ENCODE measurements around the gene NYAP1.
"Not testable (repeated sequence)": the region's sequence is repeated elsewhere in the genome, so short reads cannot be mapped to it uniquely, and the experiment has no call there.

The NYAP1 gene

GRCh38 chr7:100483722-100484672 lies at the start of gene NYAP1:
Gene NYAP1, plus strand, starts transcription at chr7:100483927. Its CDS starts 1,385 bp downstream, at chr7:100485312.
- in situ Hi-C loops (cut with HindIII; ENCODE audit: low pct_unique_long_range_greater_than_20kb, low sequenced_read_pairs): no loop called here
- no peak for TF ChIP-seq JUND (IDR thresholded peaks at IDR 0.05; ENCODE audit: low read depth)
- peak; percentile 65 to 73 for DNase-seq (ENCODE audit: low read depth in 1 of 2, low spot score in 1 of 2)

- in situ Hi-C loops (cut with HindIII; ENCODE audit: low pct_unique_long_range_greater_than_20kb, low sequenced_read_pairs): no loop called here
- DNase-seq (ENCODE audit: low read depth in 1 of 2, low spot score in 1 of 2): no peak
- TF ChIP-seq JUND (IDR thresholded peaks at IDR 0.05; ENCODE audit: low read depth): no peak
Observed at GRCh38 chr7:100434297-100435144, 49.2 kb upstream of the NYAP1 start.

- peak; percentile 35 to 65 for DNase-seq (ENCODE audit: low read depth in 1 of 2, low spot score in 1 of 2)
- no peak for TF ChIP-seq JUND (IDR thresholded peaks at IDR 0.05; ENCODE audit: low read depth)
- in situ Hi-C loops (cut with HindIII; ENCODE audit: low pct_unique_long_range_greater_than_20kb, low sequenced_read_pairs): no loop called here
Observed at GRCh38 chr7:100435401-100436304, 48.1 kb upstream of the NYAP1 start.

GRCh38 chr7:100437150-100438100 lies 46.3 kb upstream of the NYAP1 start:
- no peak for DNase-seq (ENCODE audit: low read depth in 1 of 2, low spot score in 1 of 2)
- no peak for TF ChIP-seq JUND (IDR thresholded peaks at IDR 0.05; ENCODE audit: low read depth)
- in situ Hi-C loops (cut with HindIII; ENCODE audit: low pct_unique_long_range_greater_than_20kb, low sequenced_read_pairs): no loop called here

- no peak for TF ChIP-seq JUND (IDR thresholded peaks at IDR 0.05; ENCODE audit: low read depth)
- DNase-seq (ENCODE audit: low read depth in 1 of 2, low spot score in 1 of 2): no peak
- in situ Hi-C loops (cut with HindIII; ENCODE audit: low pct_unique_long_range_greater_than_20kb, low sequenced_read_pairs): no loop called here
Observed at GRCh38 chr7:100438172-100438571, 45.6 kb upstream of the NYAP1 start.

GRCh38 chr7:100438731-100439130 lies 45.0 kb upstream of the NYAP1 start:
- in situ Hi-C loops (cut with HindIII; ENCODE audit: low pct_unique_long_range_greater_than_20kb, low sequenced_read_pairs): not testable (repeated sequence)

GRCh38 chr7:100439244-100439643 lies 44.5 kb upstream of the NYAP1 start:
- DNase-seq (ENCODE audit: low read depth in 1 of 2, low spot score in 1 of 2); in situ Hi-C loops (cut with HindIII; ENCODE audit: low pct_unique_long_range_greater_than_20kb, low sequenced_read_pairs): not testable (repeated sequence)

More at GRCh38 chr7:100438731-100439130, 45.0 kb upstream of the NYAP1 start:
- not testable (repeated sequence) for DNase-seq (ENCODE audit: low read depth in 1 of 2, low spot score in 1 of 2)

GRCh38 chr7:100441641-100442535 lies 41.8 kb upstream of the NYAP1 start:
- in situ Hi-C loops (cut with HindIII; ENCODE audit: low pct_unique_long_range_greater_than_20kb, low sequenced_read_pairs): no loop called here
- DNase-seq (ENCODE audit: low read depth in 1 of 2, low spot score in 1 of 2): no peak
- no peak for TF ChIP-seq JUND (IDR thresholded peaks at IDR 0.05; ENCODE audit: low read depth)

GRCh38 chr7:100443096-100443840 lies 40.5 kb upstream of the NYAP1 start:
- in situ Hi-C loops (cut with HindIII; ENCODE audit: low pct_unique_long_range_greater_than_20kb, low sequenced_read_pairs): no loop called here
- DNase-seq (ENCODE audit: low read depth in 1 of 2, low spot score in 1 of 2): no peak
- no peak for TF ChIP-seq JUND (IDR thresholded peaks at IDR 0.05; ENCODE audit: low read depth)

Data from T47D (cell line).